ENCODE data around the gene PGS1. TPM values are rescaled to one million over a fixed set of nuclear protein-coding genes. Genes with fewer than 3 reads are reported as not detected.

PGS1 gene
- total RNA-seq, 3 donors from 2014 or later: 47.4 to 51.7 (median 47.5) TPM

- ATAC-seq (no peak), DNase-seq (no peak)
- Mint-ChIP-seq H3K36me3 (ENCODE audit: insufficient read depth) (peaks cover under 1% of the 10 kb centered on the region), H3K4me3 (no peak overlapping the region), H3K27me3 (ENCODE audit: low read depth) (no peaks in the 10 kb centered on the region), H3K9me3 (no peaks in the 10 kb centered on the region), H3K4me1 (ENCODE audit: low read depth) (no peaks in the 10 kb centered on the region)
These were observed 56.2 kb downstream of the PGS1 start for GRCh38 chr17:78434455-78435329.

- DNase-seq: no peak
- no peaks in the 10 kb centered on the region for H3K9me3 Mint-ChIP-seq
- H3K36me3 Mint-ChIP-seq (ENCODE audit: insufficient read depth): no peaks in the 10 kb centered on the region
- ATAC-seq: no peak
- H3K4me1 Mint-ChIP-seq (ENCODE audit: low read depth): no peaks in the 10 kb centered on the region
- H3K4me3 Mint-ChIP-seq: no peak overlapping the region
- no peaks in the 10 kb centered on the region for H3K27me3 Mint-ChIP-seq (ENCODE audit: low read depth)
These were observed 57.0 kb downstream of the PGS1 start for GRCh38 chr17:78435330-78436005.

- Mint-ChIP-seq H3K4me3 (no peak overlapping the region), H3K9me3 (no peaks in the 10 kb centered on the region), H3K4me1 (ENCODE audit: low read depth) (no peaks in the 10 kb centered on the region), H3K36me3 (ENCODE audit: insufficient read depth) (no peaks in the 10 kb centered on the region), H3K27me3 (ENCODE audit: low read depth) (no peaks in the 10 kb centered on the region)
- DNase-seq (no peak), ATAC-seq (no peak)
These were observed 59.2 kb downstream of the PGS1 start for GRCh38 chr17:78437508-78438169.

- H3K9me3 Mint-ChIP-seq: no peaks in the 10 kb centered on the region
These were observed 59.8 kb downstream of the PGS1 start for GRCh38 chr17:78438271-78438691.

GRCh38 chr17:78438694-78439325 is 60.4 kb downstream of the PGS1 start:
- H3K9me3 Mint-ChIP-seq: no peaks in the 10 kb centered on the region
- no peaks in the 10 kb centered on the region for H3K36me3 Mint-ChIP-seq (ENCODE audit: insufficient read depth)
- no peak overlapping the region for H3K4me3 Mint-ChIP-seq
- no peak for DNase-seq
- peak in 1 of 2 donors; percentile 17 for ATAC-seq
- H3K4me1 Mint-ChIP-seq (ENCODE audit: low read depth): no peaks in the 10 kb centered on the region
- no peaks in the 10 kb centered on the region for H3K27me3 Mint-ChIP-seq (ENCODE audit: low read depth)

More at GRCh38 chr17:78438271-78438691, 59.8 kb downstream of the PGS1 start:
- DNase-seq: no peak
- peak in 1 of 2 donors; percentile 9 for ATAC-seq
- Mint-ChIP-seq H3K27me3 (ENCODE audit: low read depth) (no peaks in the 10 kb centered on the region), H3K4me3 (no peak overlapping the region), H3K4me1 (ENCODE audit: low read depth) (no peaks in the 10 kb centered on the region), H3K36me3 (ENCODE audit: insufficient read depth) (no peaks in the 10 kb centered on the region)

GRCh38 chr17:78441271-78441971 is 63.0 kb downstream of the PGS1 start:
- H3K9me3 Mint-ChIP-seq: no peaks in the 10 kb centered on the region
- no peak for DNase-seq
- no peaks in the 10 kb centered on the region for H3K4me1 Mint-ChIP-seq (ENCODE audit: low read depth)
- no peak for ATAC-seq
- H3K36me3 Mint-ChIP-seq (ENCODE audit: insufficient read depth): no peaks in the 10 kb centered on the region
- no peaks in the 10 kb centered on the region for H3K27me3 Mint-ChIP-seq (ENCODE audit: low read depth)
- no peak overlapping the region for H3K4me3 Mint-ChIP-seq

- DNase-seq (no peak), ATAC-seq (no peak)
- Mint-ChIP-seq H3K9me3 (no peaks in the 10 kb centered on the region), H3K4me3 (no peak overlapping the region), H3K27me3 (ENCODE audit: low read depth) (no peaks in the 10 kb centered on the region), H3K36me3 (ENCODE audit: insufficient read depth) (no peaks in the 10 kb centered on the region), H3K4me1 (ENCODE audit: low read depth) (no peaks in the 10 kb centered on the region)
These were observed 64.3 kb downstream of the PGS1 start for GRCh38 chr17:78442648-78443218.

- no peak for ATAC-seq
- Mint-ChIP-seq H3K4me3 (no peak overlapping the region), H3K4me1 (ENCODE audit: low read depth) (no peaks in the 10 kb centered on the region), H3K36me3 (ENCODE audit: insufficient read depth) (no peaks in the 10 kb centered on the region), H3K27me3 (ENCODE audit: low read depth) (no peaks in the 10 kb centered on the region), H3K9me3 (no peaks in the 10 kb centered on the region)
- DNase-seq: no peak
These were observed 65.9 kb downstream of the PGS1 start for GRCh38 chr17:78444392-78444791.

GRCh38 chr17:78446833-78447232 is 68.4 kb downstream of the PGS1 start:
- H3K4me1 Mint-ChIP-seq (ENCODE audit: low read depth): no peaks in the 10 kb centered on the region
- no peaks in the 10 kb centered on the region for H3K36me3 Mint-ChIP-seq (ENCODE audit: insufficient read depth)
- no peak for DNase-seq
- ATAC-seq: no peak
- H3K4me3 Mint-ChIP-seq: no peak overlapping the region
- H3K9me3 Mint-ChIP-seq: no peaks in the 10 kb centered on the region
- H3K27me3 Mint-ChIP-seq (ENCODE audit: low read depth): no peaks in the 10 kb centered on the region

- Mint-ChIP-seq H3K9me3 (no peaks in the 10 kb centered on the region), H3K36me3 (ENCODE audit: insufficient read depth) (no peaks in the 10 kb centered on the region), H3K4me1 (ENCODE audit: low read depth) (no peaks in the 10 kb centered on the region), H3K27me3 (ENCODE audit: low read depth) (no peaks in the 10 kb centered on the region), H3K4me3 (no peak overlapping the region)
- DNase-seq (no peak), ATAC-seq (no peak)
These were observed 70.0 kb downstream of the PGS1 start for GRCh38 chr17:78448356-78448993.

- H3K4me3 Mint-ChIP-seq: no peak overlapping the region
- DNase-seq: no peak
- H3K36me3 Mint-ChIP-seq (ENCODE audit: insufficient read depth): no peaks in the 10 kb centered on the region
- H3K27me3 Mint-ChIP-seq (ENCODE audit: low read depth): no peaks in the 10 kb centered on the region
- H3K9me3 Mint-ChIP-seq: no peaks in the 10 kb centered on the region
- H3K4me1 Mint-ChIP-seq (ENCODE audit: low read depth): no peaks in the 10 kb centered on the region
- no peak for ATAC-seq
These were observed 71.6 kb downstream of the PGS1 start for GRCh38 chr17:78449983-78450595.

GRCh38 chr17:78450696-78451345 is 72.4 kb downstream of the PGS1 start:
- no peak for ATAC-seq
- no peaks in the 10 kb centered on the region for H3K36me3 Mint-ChIP-seq (ENCODE audit: insufficient read depth)
- no peaks in the 10 kb centered on the region for H3K4me1 Mint-ChIP-seq (ENCODE audit: low read depth)

More at GRCh38 chr17:78450696-78451345, 72.4 kb downstream of the PGS1 start:
- Mint-ChIP-seq H3K4me3 (no peak overlapping the region), H3K27me3 (ENCODE audit: low read depth) (no peaks in the 10 kb centered on the region), H3K9me3 (no peaks in the 10 kb centered on the region)
- DNase-seq: no peak
